ENCODE results near the gene PCDHGB7.
"Not testable (repeated sequence)": the region's sequence is repeated elsewhere in the genome, so short reads cannot be mapped to it uniquely, and the experiment has no call there.

Gene PCDHGB7

DNA sequence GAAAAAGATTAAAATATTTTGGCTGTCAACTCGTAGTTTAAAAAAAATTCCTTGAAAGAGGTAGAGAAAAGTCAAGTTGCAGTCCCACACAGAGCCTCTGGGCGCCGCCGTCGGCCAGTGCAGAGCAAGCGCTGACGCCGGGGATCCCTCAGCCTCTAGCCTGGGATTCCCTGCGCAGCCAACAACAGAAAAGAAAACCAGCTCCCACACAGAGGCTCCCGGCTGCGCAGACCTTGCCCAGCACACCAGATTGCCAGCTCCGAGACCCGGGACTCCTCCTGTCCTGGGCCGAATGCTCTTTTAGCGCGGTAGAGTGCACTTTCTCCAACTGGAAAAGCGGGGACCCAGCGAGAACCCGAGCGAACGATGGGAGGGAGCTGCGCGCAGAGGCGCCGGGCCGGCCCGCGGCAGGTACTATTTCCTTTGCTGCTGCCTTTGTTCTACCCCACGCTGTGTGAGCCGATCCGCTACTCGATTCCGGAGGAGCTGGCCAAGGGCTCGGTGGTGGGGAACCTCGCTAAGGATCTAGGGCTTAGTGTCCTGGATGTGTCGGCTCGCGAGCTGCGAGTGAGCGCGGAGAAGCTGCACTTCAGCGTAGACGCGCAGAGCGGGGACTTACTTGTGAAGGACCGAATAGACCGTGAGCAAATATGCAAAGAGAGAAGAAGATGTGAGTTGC, at the start of gene PCDHGB7:
TSS of gene PCDHGB7 (plus strand) at position 184 of the 679 bp plus-strand sequence. CDS start at position 367, 183 bp downstream.
- not testable (repeated sequence) for DNase-seq

GRCh38 chr5:141369994-141370848, 47.3 kb upstream of the PCDHGB7 start, which contains the start of gene PCDHGB3:
Gene PCDHGB3 (plus strand): TSS chr5:141370242. CDS start chr5:141370395, 153 bp downstream.
- DNase-seq, result no peak

DNA sequence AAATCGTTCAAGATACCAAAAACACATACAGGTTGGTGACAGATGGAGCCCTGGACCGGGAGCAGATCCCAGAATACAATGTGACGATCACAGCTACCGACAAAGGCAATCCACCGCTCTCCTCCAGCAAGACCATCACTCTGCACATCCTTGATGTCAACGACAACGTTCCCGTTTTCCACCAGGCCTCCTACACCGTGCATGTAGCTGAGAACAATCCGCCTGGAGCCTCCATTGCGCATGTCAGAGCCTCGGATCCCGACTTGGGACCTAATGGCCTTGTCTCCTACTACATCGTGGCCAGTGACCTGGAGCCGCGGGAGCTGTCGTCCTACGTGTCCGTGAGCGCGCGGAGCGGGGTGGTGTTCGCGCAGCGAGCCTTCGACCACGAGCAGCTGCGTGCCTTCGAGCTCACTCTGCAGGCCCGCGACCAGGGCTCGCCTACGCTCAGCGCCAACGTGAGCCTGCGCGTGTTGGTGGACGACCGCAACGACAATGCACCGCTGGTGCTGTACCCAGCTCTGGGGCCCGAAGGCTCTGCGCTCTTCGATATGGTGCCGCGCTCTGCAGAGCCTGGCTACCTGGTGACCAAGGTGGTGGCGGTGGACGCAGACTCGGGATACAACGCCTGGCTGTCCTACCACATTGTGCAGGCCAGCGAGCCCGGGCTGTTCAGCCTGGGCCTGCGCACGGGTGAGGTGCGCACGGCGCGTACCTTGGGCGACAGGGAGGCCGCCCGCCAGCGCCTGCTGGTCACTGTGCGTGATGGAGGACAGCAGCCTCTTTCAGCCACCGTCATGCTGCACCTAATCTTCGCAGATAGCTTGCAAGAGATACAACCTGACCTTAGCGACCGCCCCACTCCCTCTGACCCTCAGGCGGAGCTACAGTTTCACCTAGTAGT, 45.7 kb upstream of the PCDHGB7 start:
- no peak for DNase-seq

GRCh38 chr5:141373673-141374317, 43.7 kb upstream of the PCDHGB7 start, which contains the start of gene PCDHGA6:
Gene PCDHGA6 (plus strand): TSS chr5:141373891. CDS start chr5:141374084, 193 bp downstream.
- DNase-seq, result no peak

GRCh38 chr5:141374627-141375026, 42.9 kb upstream of the PCDHGB7 start:
- no peak for DNase-seq

GRCh38 chr5:141375444-141376155, 41.9 kb upstream of the PCDHGB7 start:
- not testable (repeated sequence) for DNase-seq

- DNase-seq, result no peak
Observed at GRCh38 chr5:141382469-141383294, 34.8 kb upstream of the PCDHGB7 start, which contains the start of gene PCDHGA7. Gene PCDHGA7 (plus strand): TSS chr5:141382742. CDS start chr5:141382900, 158 bp downstream.

DNA sequence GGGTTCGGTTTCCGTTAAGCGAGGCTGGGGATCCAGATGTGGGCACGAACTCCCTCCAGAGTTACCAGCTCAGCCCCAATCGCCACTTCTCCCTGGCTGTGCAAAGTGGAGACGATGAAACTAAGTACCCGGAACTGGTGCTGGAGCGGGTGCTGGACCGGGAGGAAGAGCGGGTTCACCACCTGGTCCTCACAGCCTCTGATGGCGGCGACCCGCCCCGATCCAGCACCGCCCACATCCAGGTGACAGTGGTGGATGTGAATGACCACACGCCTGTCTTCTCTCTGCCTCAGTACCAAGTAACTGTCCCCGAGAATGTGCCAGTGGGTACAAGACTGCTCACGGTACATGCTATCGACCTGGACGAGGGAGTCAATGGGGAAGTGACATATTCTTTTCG, 34.1 kb upstream of the PCDHGB7 start:
- no peak for DNase-seq

GRCh38 chr5:141384471-141385267, 32.8 kb upstream of the PCDHGB7 start:
- DNase-seq, result no peak

- not testable (repeated sequence) for DNase-seq
Observed at GRCh38 chr5:141387557-141388311, 29.7 kb upstream of the PCDHGB7 start, which contains the start of gene PCDHGB4. Gene PCDHGB4 (plus strand): TSS chr5:141387698. CDS start chr5:141387885, 187 bp downstream.

DNA sequence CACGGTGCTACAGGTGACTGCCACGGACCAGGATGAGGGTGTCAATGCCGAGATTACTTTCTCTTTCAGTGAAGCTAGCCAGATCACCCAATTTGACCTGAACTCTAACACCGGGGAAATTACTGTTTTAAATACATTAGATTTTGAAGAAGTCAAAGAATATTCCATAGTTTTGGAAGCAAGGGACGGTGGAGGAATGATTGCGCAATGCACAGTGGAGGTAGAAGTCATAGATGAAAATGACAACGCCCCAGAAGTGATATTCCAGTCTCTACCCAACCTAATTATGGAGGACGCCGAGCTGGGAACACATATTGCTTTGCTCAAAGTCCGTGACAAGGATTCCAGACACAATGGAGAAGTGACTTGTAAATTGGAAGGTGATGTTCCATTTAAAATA, 28.8 kb upstream of the PCDHGB7 start:
- no peak for DNase-seq

- DNase-seq, result no peak
Observed at GRCh38 chr5:141389153-141390042, 28.1 kb upstream of the PCDHGB7 start.

DNA sequence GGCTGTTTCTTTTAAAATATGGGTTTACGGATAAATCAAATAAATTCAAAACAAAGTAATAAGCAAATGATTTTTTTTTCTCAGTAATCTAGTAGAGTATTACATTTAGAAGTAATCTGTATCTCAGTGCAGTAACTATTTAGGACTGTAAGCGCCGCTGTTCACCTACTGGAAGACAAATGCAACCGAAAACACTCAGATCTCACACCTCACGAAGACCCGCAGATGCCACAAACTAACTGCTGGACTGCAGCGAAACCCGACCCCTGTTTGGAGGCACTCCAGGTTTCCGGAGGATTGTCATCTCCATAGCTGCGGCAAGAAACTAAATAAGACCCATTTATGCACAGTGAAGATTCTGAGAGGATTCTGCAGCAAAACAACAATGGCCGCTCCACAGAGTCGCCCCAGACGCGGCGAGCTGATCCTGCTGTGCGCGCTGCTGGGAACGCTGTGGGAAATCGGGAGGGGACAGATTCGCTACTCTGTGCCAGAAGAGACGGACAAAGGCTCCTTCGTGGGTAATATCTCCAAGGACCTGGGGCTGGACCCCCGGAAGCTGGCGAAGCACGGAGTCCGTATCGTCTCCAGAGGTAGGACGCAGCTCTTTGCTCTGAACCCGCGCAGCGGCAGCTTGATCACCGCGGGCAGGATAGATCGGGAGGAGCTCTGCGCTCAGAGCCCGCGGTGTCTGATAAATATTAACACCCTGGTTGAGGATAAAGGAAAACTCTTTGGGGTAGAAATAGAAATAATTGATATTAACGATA, 24.9 kb upstream of the PCDHGB7 start, which contains the start of gene PCDHGA8:
TSS of gene PCDHGA8 (plus strand) at position 205 of the 770 bp plus-strand sequence. CDS start at position 386, 181 bp downstream.
- DNase-seq, result no peak

DNA sequence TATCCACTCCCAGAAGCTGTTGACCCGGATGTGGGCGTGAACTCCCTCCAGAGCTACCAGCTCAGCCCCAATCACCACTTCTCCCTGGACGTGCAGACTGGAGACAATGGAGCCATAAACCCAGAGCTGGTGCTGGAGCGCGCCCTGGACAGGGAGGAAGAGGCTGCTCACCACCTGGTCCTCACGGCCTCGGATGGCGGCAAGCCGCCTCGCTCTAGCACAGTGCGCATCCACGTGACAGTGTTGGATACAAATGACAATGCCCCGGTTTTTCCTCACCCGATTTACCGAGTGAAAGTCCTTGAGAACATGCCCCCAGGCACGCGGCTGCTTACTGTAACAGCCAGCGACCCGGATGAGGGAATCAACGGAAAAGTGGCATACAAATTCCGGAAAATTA, 24.2 kb upstream of the PCDHGB7 start:
- DNase-seq, result no peak

DNA sequence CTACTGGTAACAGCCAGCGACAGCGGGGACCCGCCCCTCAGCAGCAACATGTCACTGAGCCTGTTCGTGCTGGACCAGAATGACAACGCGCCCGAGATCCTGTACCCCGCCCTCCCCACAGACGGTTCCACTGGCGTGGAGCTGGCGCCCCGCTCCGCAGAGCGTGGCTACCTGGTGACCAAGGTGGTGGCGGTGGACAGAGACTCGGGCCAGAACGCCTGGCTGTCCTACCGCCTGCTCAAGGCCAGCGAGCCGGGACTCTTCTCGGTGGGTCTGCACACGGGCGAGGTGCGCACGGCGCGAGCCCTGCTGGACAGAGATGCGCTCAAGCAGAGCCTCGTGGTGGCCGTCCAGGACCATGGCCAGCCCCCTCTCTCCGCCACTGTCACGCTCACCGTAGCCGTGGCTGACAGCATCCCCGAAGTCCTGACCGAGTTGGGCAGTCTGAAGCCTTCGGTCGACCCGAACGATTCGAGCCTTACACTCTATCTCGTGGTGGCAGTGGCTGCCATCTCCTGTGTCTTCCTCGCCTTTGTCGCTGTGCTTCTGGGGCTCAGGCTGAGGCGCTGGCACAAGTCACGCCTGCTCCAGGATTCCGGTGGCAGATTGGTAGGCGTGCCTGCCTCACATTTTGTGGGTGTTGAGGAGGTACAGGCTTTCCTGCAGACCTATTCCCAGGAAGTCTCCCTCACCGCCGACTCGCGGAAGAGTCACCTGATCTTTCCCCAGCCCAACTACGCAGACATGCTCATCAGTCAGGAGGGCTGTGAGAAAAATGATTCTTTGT, 22.9 kb upstream of the PCDHGB7 start:
- DNase-seq, result not testable (repeated sequence)

Data from NCI-H1417 treated with DMSO at 0.1 percent for 48 hours (cell line).